HUES48 (cell line): ENCODE results near the gene CHMP2A.

Experiments used
- H3K27ac ChIP-seq: one replicate; pipeline ENCODE4 v1.7.0; 2013; ENCODE audit warnings: low read depth, low read length, inconsistent platforms
- H3K27me3 ChIP-seq: 2 replicates; pipeline ENCODE4 v1.6.1; 2013; ENCODE audit warnings: mild to moderate bottlenecking, low read length; ENCODE audit not compliant: control insufficient read depth, insufficient read depth
- H3K36me3 ChIP-seq: 2 replicates; pipeline ENCODE4 v1.6.1; 2013; ENCODE audit warnings: low read length; ENCODE audit not compliant: control insufficient read depth, insufficient read depth
- H3K4me1 ChIP-seq: 2 replicates; pipeline ENCODE4 v1.6.1; 2013; ENCODE audit warnings: mild to moderate bottlenecking, low read length; ENCODE audit not compliant: control insufficient read depth, insufficient read depth
- H3K4me3 ChIP-seq: 2 replicates; pipeline ENCODE4 v1.5.1; 2013; ENCODE audit warnings: mild to moderate bottlenecking, low read depth, low read length
- H3K9ac ChIP-seq: 2 replicates; pipeline ENCODE4 v1.6.1; 2013; ENCODE audit warnings: mild to moderate bottlenecking, low read depth, low read length, moderate library complexity
- H3K9me3 ChIP-seq: 2 replicates; pipeline ENCODE4 v1.6.1; 2013; ENCODE audit warnings: low read length; ENCODE audit not compliant: control insufficient read depth, insufficient read depth

The CHMP2A gene

DNA sequence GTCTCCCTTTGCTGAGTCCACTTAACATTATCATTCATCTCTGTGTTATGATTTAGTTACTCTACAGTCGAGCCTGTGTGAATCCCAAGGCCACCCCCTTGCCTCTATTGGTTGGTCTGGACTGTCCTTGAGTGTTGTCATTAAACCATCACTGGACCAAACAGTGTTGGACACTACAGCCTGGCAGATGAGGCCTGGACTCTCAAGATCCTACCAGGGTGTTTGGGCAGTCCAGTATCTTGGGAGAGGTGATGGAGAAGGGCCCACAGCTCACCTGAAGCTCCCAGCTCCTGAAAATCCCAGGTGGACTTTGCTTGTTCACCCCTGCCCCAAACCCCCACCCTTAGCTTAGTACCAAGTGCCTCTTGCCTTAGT is 3.8 kb downstream of the CHMP2A start:
- peaks cover 68% of the 10 kb centered on the region for H3K36me3 ChIP-seq

DNA sequence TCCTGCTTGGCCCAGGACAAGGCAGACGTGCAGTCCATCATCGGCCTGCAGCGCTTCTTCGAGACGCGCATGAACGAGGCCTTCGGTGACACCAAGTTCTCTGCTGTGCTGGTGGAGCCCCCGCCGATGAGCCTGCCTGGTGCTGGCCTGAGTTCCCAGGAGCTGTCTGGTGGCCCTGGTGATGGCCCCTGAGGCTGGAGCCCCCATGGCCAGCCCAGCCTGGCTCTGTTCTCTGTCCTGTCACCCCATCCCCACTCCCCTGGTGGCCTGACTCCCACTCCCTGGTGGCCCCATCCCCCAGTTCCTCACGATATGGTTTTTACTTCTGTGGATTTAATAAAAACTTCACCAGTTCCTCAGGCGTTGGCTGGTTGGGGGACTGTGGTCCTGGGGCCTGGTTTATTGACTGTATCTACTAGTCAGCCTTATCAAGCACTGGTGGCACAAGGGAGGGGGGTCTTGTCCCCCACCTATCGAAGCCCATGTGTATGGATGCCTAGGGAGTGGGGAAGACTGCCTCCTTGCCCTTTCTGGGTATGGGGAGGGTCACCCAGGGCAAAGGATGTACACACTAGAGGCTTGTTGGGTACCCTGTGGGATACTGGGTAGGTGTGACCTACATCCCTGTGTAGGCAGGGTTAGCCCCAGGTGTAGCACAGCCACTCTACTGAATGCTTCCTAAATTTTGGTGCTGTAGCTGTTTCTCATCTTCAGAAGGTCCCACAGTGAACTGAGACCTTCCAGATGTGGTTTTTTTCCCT is 4.4 kb downstream of the CHMP2A start:
- no peaks in the 10 kb centered on the region for H3K27me3 ChIP-seq

More for the DNA sequence above, 3.8 kb downstream of the CHMP2A start:
- H3K9ac ChIP-seq, result no peak overlapping the region
- peaks cover 6% of the 10 kb centered on the region for H3K4me1 ChIP-seq
- no peaks in the 10 kb centered on the region for H3K27me3 ChIP-seq
- H3K27ac ChIP-seq, result no peak overlapping the region
- no peak overlapping the region for H3K4me3 ChIP-seq
- no peaks in the 10 kb centered on the region for H3K9me3 ChIP-seq

DNA sequence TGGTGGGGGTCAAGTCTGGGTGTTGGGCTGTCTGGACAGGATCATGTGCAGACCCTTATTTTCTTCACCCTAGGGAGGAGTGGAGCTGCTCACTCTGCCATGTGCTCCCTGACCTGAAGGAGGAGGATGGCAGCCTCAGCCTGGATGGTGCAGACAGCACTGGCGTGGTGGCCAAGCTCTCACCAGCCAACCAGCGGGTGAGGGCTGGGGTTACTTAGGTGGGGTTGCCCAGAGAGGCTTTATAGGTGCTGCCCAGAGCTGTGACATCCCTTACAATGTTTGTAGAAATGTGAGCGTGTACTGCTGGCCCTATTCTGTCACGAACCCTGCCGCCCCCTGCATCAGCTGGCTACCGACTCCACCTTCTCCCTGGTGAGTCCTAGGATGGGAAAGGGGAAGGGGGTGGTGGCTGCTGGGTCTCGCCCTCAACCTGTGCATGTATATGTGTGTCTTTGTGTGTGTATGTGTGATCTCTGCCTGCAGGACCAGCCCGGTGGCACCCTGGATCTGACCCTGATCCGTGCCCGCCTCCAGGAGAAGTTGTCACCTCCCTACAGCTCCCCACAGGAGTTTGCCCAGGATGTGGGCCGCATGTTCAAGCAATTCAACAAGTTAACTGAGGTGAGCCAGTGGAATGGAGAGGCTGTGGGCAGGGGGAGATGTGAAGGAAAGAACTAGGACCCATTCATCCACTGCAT is 5.1 kb downstream of the CHMP2A start:
- Histone ChIP-seq H3K9ac (no peak overlapping the region), H3K9me3 (no peaks in the 10 kb centered on the region), H3K4me3 (no peak overlapping the region), H3K27me3 (no peaks in the 10 kb centered on the region), H3K4me1 (0 out of 2 replicates have a peak, but pooled peaks cover 5% of the 10 kb centered on the region), H3K36me3 (peaks cover 71% of the 10 kb centered on the region), H3K27ac (no peak overlapping the region)

More for the DNA sequence above, 4.4 kb downstream of the CHMP2A start:
- Histone ChIP-seq H3K4me1 (peaks cover 7% of the 10 kb centered on the region), H3K36me3 (peaks cover 69% of the 10 kb centered on the region), H3K27ac (no peak overlapping the region), H3K9ac (no peak overlapping the region), H3K9me3 (no peaks in the 10 kb centered on the region), H3K4me3 (no peak overlapping the region)

DNA sequence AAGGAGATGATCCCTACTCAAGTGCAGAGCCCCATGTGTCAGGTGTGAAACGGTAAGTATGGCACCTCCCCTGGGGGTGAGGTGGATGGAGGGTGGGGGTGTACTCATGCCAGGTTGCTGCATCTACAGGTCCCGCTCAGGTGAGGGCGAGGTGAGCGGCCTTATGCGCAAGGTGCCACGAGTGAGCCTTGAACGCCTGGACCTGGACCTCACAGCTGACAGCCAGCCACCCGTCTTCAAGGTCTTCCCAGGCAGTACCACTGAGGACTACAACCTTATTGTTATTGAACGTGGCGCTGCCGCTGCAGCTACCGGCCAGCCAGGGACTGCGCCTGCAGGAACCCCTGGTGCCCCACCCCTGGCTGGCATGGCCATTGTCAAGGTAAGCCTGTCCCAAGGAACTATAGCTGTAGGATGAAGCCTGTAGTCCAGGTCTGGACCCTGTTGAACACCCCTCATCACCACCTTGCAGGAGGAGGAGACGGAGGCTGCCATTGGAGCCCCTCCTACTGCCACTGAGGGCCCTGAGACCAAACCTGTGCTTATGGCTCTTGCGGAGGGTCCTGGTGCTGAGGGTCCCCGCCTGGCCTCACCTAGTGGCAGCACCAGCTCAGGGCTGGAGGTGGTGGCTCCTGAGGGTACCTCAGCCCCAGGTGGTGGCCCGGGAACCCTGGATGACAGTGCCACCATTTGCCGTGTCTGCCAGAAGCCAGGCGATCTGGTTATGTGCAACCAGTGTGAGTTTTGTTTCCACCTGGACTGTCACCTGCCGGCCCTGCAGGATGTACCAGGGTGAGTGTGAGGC is 5.8 kb downstream of the CHMP2A start:
- H3K27ac ChIP-seq, result no peak overlapping the region
- peaks cover 71% of the 10 kb centered on the region for H3K36me3 ChIP-seq
- no peaks in the 10 kb centered on the region for H3K27me3 ChIP-seq

DNA sequence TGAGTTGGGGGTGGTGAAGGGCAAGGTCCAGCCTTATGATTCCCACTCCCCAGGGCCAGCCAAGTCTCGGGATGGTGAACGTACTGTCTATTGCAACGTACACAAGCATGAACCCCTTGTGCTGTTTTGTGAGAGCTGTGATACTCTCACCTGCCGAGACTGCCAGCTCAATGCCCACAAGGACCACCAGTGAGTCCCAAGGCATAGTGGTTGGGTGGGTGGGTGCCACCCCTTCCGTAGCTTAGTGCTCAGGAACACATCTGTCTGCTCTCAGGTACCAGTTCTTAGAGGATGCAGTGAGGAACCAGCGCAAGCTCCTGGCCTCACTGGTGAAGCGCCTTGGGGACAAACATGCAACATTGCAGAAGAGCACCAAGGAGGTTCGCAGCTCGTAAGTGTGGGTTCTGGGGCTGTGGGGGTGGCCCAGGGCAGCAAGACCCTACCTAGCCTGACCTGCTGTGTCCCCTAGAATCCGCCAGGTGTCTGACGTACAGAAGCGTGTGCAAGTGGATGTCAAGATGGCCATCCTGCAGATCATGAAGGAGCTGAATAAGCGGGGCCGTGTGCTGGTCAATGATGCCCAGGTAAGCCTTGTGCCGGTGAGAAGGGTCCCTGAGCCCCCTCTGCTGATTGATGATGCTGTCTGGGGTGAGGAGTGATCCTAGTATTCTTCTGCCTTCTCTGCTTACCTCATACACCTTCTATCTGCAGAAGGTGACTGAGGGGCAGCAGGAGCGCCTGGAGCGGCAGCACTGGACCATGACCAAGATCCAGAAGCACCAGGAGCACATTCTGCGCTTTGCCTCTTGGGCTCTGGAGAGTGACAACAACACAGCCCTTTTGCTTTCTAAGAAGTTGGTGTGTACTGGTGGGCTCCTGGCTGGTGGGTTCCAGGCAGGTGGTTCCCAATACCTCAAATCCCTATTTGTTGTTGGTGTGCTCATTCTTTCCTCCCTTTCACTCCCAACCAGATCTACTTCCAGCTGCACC is 7.3 kb downstream of the CHMP2A start:
- Histone ChIP-seq H3K27ac (peak overlapping the region; percentile 2), H3K9me3 (no peaks in the 10 kb centered on the region), H3K36me3 (peaks cover 71% of the 10 kb centered on the region), H3K4me3 (no peak overlapping the region), H3K27me3 (peaks cover 2% of the 10 kb centered on the region), H3K9ac (no peak overlapping the region), H3K4me1 (0 out of 2 replicates have a peak, but pooled peaks cover 5% of the 10 kb centered on the region)

More for the DNA sequence above, 5.8 kb downstream of the CHMP2A start:
- Histone ChIP-seq H3K9ac (no peak overlapping the region), H3K4me1 (0 out of 2 replicates have a peak, but pooled peaks cover 5% of the 10 kb centered on the region), H3K4me3 (no peak overlapping the region), H3K9me3 (no peaks in the 10 kb centered on the region)

DNA sequence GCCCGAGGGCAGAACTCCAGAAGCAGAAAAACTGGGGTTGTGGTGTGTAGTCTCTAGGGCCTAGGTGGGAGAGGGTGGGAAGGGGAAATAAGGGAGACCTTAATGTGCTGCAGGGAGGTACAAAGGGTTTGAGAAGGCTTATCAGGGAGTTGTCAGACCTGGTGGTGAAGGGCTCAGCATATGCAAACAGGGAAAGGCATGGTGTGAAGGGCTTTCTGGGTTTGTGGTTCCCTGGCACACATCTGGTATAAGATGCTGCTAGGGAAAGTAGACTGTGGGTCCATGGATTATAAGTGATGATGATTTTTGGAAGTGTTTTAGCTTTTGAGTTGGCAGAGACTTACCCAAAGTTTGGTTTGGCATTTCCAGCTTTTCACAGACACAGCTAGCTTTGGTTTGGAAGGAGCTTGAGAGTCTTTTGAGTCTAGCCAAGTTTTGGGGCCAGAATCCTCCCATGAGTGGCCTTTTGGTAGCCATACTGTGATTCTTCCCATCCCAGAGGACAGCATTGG is 8.8 kb downstream of the CHMP2A start:
- Histone ChIP-seq H3K36me3 (peaks cover 58% of the 10 kb centered on the region), H3K27ac (no peak overlapping the region)

GRCh38 chr19:58545286-58546018 is 9.5 kb downstream of the CHMP2A start:
- Histone ChIP-seq H3K36me3 (peaks cover 52% of the 10 kb centered on the region), H3K9ac (peak overlapping the region; percentile 97), H3K9me3 (no peaks in the 10 kb centered on the region), H3K27ac (peak overlapping the region; percentile 99), H3K4me1 (0 out of 2 replicates have a peak, but pooled peaks cover 5% of the 10 kb centered on the region), H3K27me3 (peaks cover 11% of the 10 kb centered on the region), H3K4me3 (peak overlapping the region; percentile 97)

More for the DNA sequence above, 8.8 kb downstream of the CHMP2A start:
- peaks cover 9% of the 10 kb centered on the region for H3K27me3 ChIP-seq
- H3K9me3 ChIP-seq, result no peaks in the 10 kb centered on the region
- 0 out of 2 replicates have a peak, but pooled peaks cover 5% of the 10 kb centered on the region for H3K4me1 ChIP-seq
- 0 out of 2 replicates have a peak overlapping the region, but pooled peaks have one; percentile 97 for H3K9ac ChIP-seq
- peak overlapping the region; percentile 97 for H3K4me3 ChIP-seq

GRCh38 chr19:58544591-58545285 is 10.2 kb downstream of the CHMP2A start:
- H3K4me1 ChIP-seq, result 0 out of 2 replicates have a peak, but pooled peaks cover 5% of the 10 kb centered on the region
- H3K27me3 ChIP-seq, result peaks cover 13% of the 10 kb centered on the region
- peak overlapping the region; percentile 97 for H3K9ac ChIP-seq
- peaks cover 44% of the 10 kb centered on the region for H3K36me3 ChIP-seq
- H3K9me3 ChIP-seq, result no peaks in the 10 kb centered on the region
- H3K27ac ChIP-seq, result peak overlapping the region; percentile 99
- H3K4me3 ChIP-seq, result peak overlapping the region; percentile 97
